ENCODE data around the gene POP7. TPM values are rescaled to one million over a fixed set of nuclear protein-coding genes. Genes with fewer than 3 reads are reported as not detected.

The POP7 gene
- total RNA-seq, 1 donor from 2014 or later, result 45.4 TPM

Other genes with a start within 250 kb of the POP7 start
- gene SPACDR, start 241.9 kb upstream of the POP7 start, total RNA-seq, result 3.2 and 3.3 TPM in 2 replicates
- gene TSC22D4, start 226.9 kb upstream of the POP7 start, total RNA-seq, result 90.2 and 95.7 TPM in 2 replicates
- 0.11 TPM in 1 of 2 replicates, not detected in the other for gene NYAP1, start 222.2 kb upstream of the POP7 start, total RNA-seq
- gene AGFG2, start 166.9 kb upstream of the POP7 start, total RNA-seq, result 39.2 and 41.3 TPM in 2 replicates
- 21.4 and 22.5 TPM in 2 replicates for gene SAP25, start 132.2 kb upstream of the POP7 start, total RNA-seq
- gene LRCH4, start 120.0 kb upstream of the POP7 start, total RNA-seq, result 167 and 168 TPM in 2 replicates
- 1.0 and 1.2 TPM in 2 replicates for gene FBXO24, start 119.8 kb upstream of the POP7 start, total RNA-seq
- 13.3 and 14.4 TPM in 2 replicates for gene PCOLCE, start 103.8 kb upstream of the POP7 start, total RNA-seq
- 55.2 and 58.4 TPM in 2 replicates for gene MOSPD3, start 93.6 kb upstream of the POP7 start, total RNA-seq
- 11.7 and 13.5 TPM in 2 replicates for gene TFR2, start 64.6 kb upstream of the POP7 start, total RNA-seq
- not detected in 2 replicates for gene ACTL6B, start 49.7 kb upstream of the POP7 start, total RNA-seq
- 239 and 243 TPM in 2 replicates for gene GNB2, start 32.4 kb upstream of the POP7 start, total RNA-seq
- 43.5 and 49.7 TPM in 2 replicates for gene GIGYF1, start 11.9 kb upstream of the POP7 start, total RNA-seq
- not detected in 2 replicates for gene EPO, start 14.3 kb downstream of the POP7 start, total RNA-seq
- gene ZAN, start 27.5 kb downstream of the POP7 start, total RNA-seq, result not detected in 2 replicates
- 1.5 and 1.7 TPM in 2 replicates for gene EPHB4, start 121.4 kb downstream of the POP7 start, total RNA-seq
- 41.3 and 45.6 TPM in 2 replicates for gene SLC12A9, start 146.6 kb downstream of the POP7 start, total RNA-seq
- 27.0 and 30.8 TPM in 2 replicates for gene TRIP6, start 161.3 kb downstream of the POP7 start, total RNA-seq
- 247 and 258 TPM in 2 replicates for gene SRRT, start 169.0 kb downstream of the POP7 start, total RNA-seq
- gene UFSP1, start 183.6 kb downstream of the POP7 start, total RNA-seq, result 2.9 and 3.5 TPM in 2 replicates
- 0.23 TPM in 1 of 2 replicates, not detected in the other for gene ACHE, start 189.8 kb downstream of the POP7 start, total RNA-seq
- gene MUC3A, start 243.4 kb downstream of the POP7 start, total RNA-seq, result not detected in 2 replicates